Measurements from ENCODE around the gene GDI1. TPM values are rescaled to one million over a fixed set of nuclear protein-coding genes. Genes with fewer than 3 reads are reported as not detected.

GDI1 gene
- polyA plus RNA-seq, 2 of the 4 experiments (the other 2 are of a cell fraction) = 124 to 128 TPM

- FAIRE-seq (no peak), DNase-seq (ENCODE audit: low read depth in 1 of 2, low spot score in 1 of 2) (no peak), ATAC-seq (peak in 1 of 2 experiments; percentile 15; a peak in 1 of 6 replicates)
- CTCF ChIA-PET = interaction anchor here (1.3 to 1.4 kb wide), 2 partner anchors 35 to 114 kb away, joined by 3 read pairs; no protein-coding TSS in a partner anchor
- POLR2A ChIA-PET = no interaction called here
- no peak overlapping the region for H3K4me3 ChIP-seq
- no peak overlapping the region for H3K4me2 ChIP-seq
- TF ChIP-seq CTCF (IDR thresholded peaks at IDR 0.05) (no peak), POLR2AphosphoS2 (conservative IDR thresholded peaks at IDR 0.05; ENCODE audit: low read length) (no peak), E2F6 (IDR thresholded peaks at IDR 0.05; ENCODE audit: borderline replicate concordance, low read depth) (no peak), NPAS2 (CRISPR knock-in tag; IDR thresholded peaks at IDR 0.05; ENCODE audit: borderline replicate concordance) (no peak), MAZ (IDR thresholded peaks at IDR 0.05; ENCODE audit: borderline replicate concordance, low read depth, low read length) (no peak), ZFP36 (IDR thresholded peaks at IDR 0.05; ENCODE audit: borderline replicate concordance, partially characterized antibody) (no peak), KDM5A (IDR thresholded peaks at IDR 0.05) (no peak), RAD21 (conservative IDR thresholded peaks at IDR 0.05 in 1 of 2, IDR thresholded peaks at IDR 0.05 in 1 of 2) (no peak), TP53 (CRISPR knock-in tag; IDR thresholded peaks at IDR 0.05) (no peak), MAFK (IDR thresholded peaks at IDR 0.05; ENCODE audit: partially characterized antibody) (no peak)
- H3K9me3 ChIP-seq = no peaks in the 10 kb centered on the region
- H3K27ac ChIP-seq = no peak overlapping the region
- WGBS (ENCODE audit: missing lambda C conversion rate) = 94% methylated on average over 16 of the region's 19 CpGs
- H3K4me1 ChIP-seq = no peaks in the 10 kb centered on the region
Measured at GRCh38 chrX:154419688-154420401, 17.1 kb upstream of the GDI1 start.

- Histone ChIP-seq H3K27ac (no peak overlapping the region), H3K4me1 (no peaks in the 10 kb centered on the region), H3K4me2 (no peak overlapping the region), H3K4me3 (no peak overlapping the region), H3K9me3 (no peaks in the 10 kb centered on the region)
- POLR2A ChIA-PET = no interaction called here
- FAIRE-seq (no peak), ATAC-seq (no peak), DNase-seq (ENCODE audit: low read depth in 1 of 2, low spot score in 1 of 2) (no peak)
- 92% methylated on average over 2 of the region's 10 CpGs for WGBS (ENCODE audit: missing lambda C conversion rate)
- CTCF ChIA-PET = interaction anchor here (1.3 to 1.4 kb wide), 2 partner anchors 34 to 114 kb away, joined by 3 read pairs; no protein-coding TSS in a partner anchor
- TF ChIP-seq RARB (CRISPR knock-in tag; IDR thresholded peaks at IDR 0.05) = no peak
- TF ChIP-seq KDM1A (IDR thresholded peaks at IDR 0.05; ENCODE audit: low read depth) = no peak
- no peak for TF ChIP-seq HMGXB4 (CRISPR knock-in tag; IDR thresholded peaks at IDR 0.05; ENCODE audit: borderline replicate concordance)
- no peak for TF ChIP-seq PBX3 (IDR thresholded peaks at IDR 0.05)
- TF ChIP-seq FOSB (CRISPR knock-in tag; IDR thresholded peaks at IDR 0.05) = no peak
- no peak for TF ChIP-seq MAX (IDR thresholded peaks at IDR 0.05)
- no peak for TF ChIP-seq PHF8 (IDR thresholded peaks at IDR 0.05; ENCODE audit: borderline replicate concordance, low read depth)
- TF ChIP-seq ZNF302 (CRISPR knock-in tag; IDR thresholded peaks at IDR 0.05) = no peak
- TF ChIP-seq SREBF2 (IDR thresholded peaks at IDR 0.05) = no peak
- TF ChIP-seq CTCF (IDR thresholded peaks at IDR 0.05) = no peak
- no peak for TF ChIP-seq REST (IDR thresholded peaks at IDR 0.05)
- no peak for TF ChIP-seq JUNB (IDR thresholded peaks at IDR 0.05)
- TF ChIP-seq RFX5 (IDR thresholded peaks at IDR 0.05) = no peak
- no peak for TF ChIP-seq HEYL (CRISPR knock-in tag; IDR thresholded peaks at IDR 0.05)
- no peak for TF ChIP-seq CEBPB (IDR thresholded peaks at IDR 0.05)
- no peak for TF ChIP-seq EHF (CRISPR knock-in tag; IDR thresholded peaks at IDR 0.05)
Measured at GRCh38 chrX:154420402-154420756, 16.6 kb upstream of the GDI1 start.
